HG03108 (cell line): Measurements from ENCODE around the gene PIGO.

ENCODE experiments used
- ATAC-seq: cut with Tn5 transposase; IDR thresholded peaks from one replicate; pipeline ENCODE4 v1.9.1; 2021; ENCODE audit warnings: moderate library complexity; ENCODE audit not compliant: unreplicated experiment

The PIGO gene

GRCh38 chr9:35096035-35096849 lies at the start of gene PIGO:
Gene PIGO (minus strand): TSS chr9:35096591. CDS start chr9:35095565, 1,026 bp downstream.
- peak; percentile 91 for ATAC-seq

- ATAC-seq = no peak
Measured at GRCh38 chr9:35142037-35142436, 45.6 kb upstream of the PIGO start.

GRCh38 chr9:35140093-35140492 lies 43.7 kb upstream of the PIGO start:
- ATAC-seq = no peak

GRCh38 chr9:35136866-35137265 lies 40.5 kb upstream of the PIGO start:
- no peak for ATAC-seq

GRCh38 chr9:35135988-35136387 lies 39.6 kb upstream of the PIGO start:
- no peak for ATAC-seq

GRCh38 chr9:35134920-35135319 lies 38.5 kb upstream of the PIGO start:
- no peak for ATAC-seq

GRCh38 chr9:35116898-35117551 lies 20.6 kb upstream of the PIGO start:
- ATAC-seq = peak; percentile 42

- ATAC-seq = no peak
Measured at GRCh38 chr9:35116539-35116897, 20.1 kb upstream of the PIGO start.

GRCh38 chr9:35115680-35116538 lies 19.5 kb upstream of the PIGO start, which contains the start of gene ATOSB:
Gene ATOSB (minus strand): TSS chr9:35115862. CDS start chr9:35108274, 7,588 bp downstream.
- ATAC-seq = peak; percentile 42

GRCh38 chr9:35114840-35115628 lies 18.6 kb upstream of the PIGO start:
- no peak for ATAC-seq

GRCh38 chr9:35114113-35114839 lies 17.9 kb upstream of the PIGO start:
- ATAC-seq = no peak

- no peak for ATAC-seq
Measured at GRCh38 chr9:35112257-35113020, 16.0 kb upstream of the PIGO start.

- ATAC-seq = peak; percentile 70
Measured at GRCh38 chr9:35111001-35111933, 14.9 kb upstream of the PIGO start.

GRCh38 chr9:35110327-35110761 lies 14.0 kb upstream of the PIGO start:
- ATAC-seq = no peak

- ATAC-seq = no peak
Measured at GRCh38 chr9:35108946-35109575, 12.7 kb upstream of the PIGO start.

GRCh38 chr9:35108461-35108860 lies 12.1 kb upstream of the PIGO start:
- no peak for ATAC-seq
